Liver (tissue), 9 donors: ENCODE data around the gene CDC42SE2. TPM values are rescaled to one million over a fixed set of nuclear protein-coding genes. Genes with fewer than 3 reads are reported as not detected.

Experiments used
- DNase-seq: peaks from one replicate; pipeline ENCODE4 v3.0.0-alpha.2; 2017; ENCODE audit warnings: low spot score
- H3K27ac ChIP-seq, 2 donors: one replicate each; pipeline ENCODE4 v1.7.0; 2013; ENCODE audit warnings: inconsistent platforms in 2 of 2, low read length in 2 of 2, control low read depth in 1 of 2, low read depth in 1 of 2, mild to moderate bottlenecking in 1 of 2
- H3K27me3 ChIP-seq, 4 donors: one replicate each; pipeline versions ENCODE4 v1.6.1 to v1.7.0; 2013; ENCODE audit warnings: low read length in 3 of 4, inconsistent platforms in 1 of 4, mild to moderate bottlenecking in 1 of 4, moderate library complexity in 1 of 4; ENCODE audit not compliant: control insufficient read depth in 4 of 4, insufficient read depth in 4 of 4
- H3K36me3 ChIP-seq, 4 donors: one replicate each; pipeline versions ENCODE4 v1.6.1 to v1.7.0; 2013; ENCODE audit warnings: low read length in 3 of 4, mild to moderate bottlenecking in 3 of 4, low read depth in 1 of 4, moderate library complexity in 1 of 4; ENCODE audit not compliant: control insufficient read depth in 4 of 4, insufficient read depth in 3 of 4
- H3K4me1 ChIP-seq, 4 donors: one replicate each; pipeline versions ENCODE4 v1.6.1 to v1.7.0; 2013; ENCODE audit warnings: low read length in 3 of 4, mild to moderate bottlenecking in 3 of 4, moderate library complexity in 1 of 4; ENCODE audit not compliant: control insufficient read depth in 4 of 4, insufficient read depth in 4 of 4
- H3K4me3 ChIP-seq, 3 donors: one replicate each; pipeline versions ENCODE4 v1.6.1 to v1.7.0; 2013; ENCODE audit warnings: low read length in 3 of 3, control low read depth in 1 of 3, low read depth in 1 of 3, mild to moderate bottlenecking in 1 of 3
- H3K9ac ChIP-seq, 2 donors: one replicate each; pipeline ENCODE4 v1.7.0; 2013; ENCODE audit warnings: low read length in 2 of 2, mild to moderate bottlenecking in 2 of 2, moderate library complexity in 2 of 2, control low read depth in 1 of 2, low read depth in 1 of 2
- H3K9me3 ChIP-seq, 4 donors: one replicate each; pipeline versions ENCODE4 v1.6.1 to v1.7.0; 2013; ENCODE audit warnings: low read length in 3 of 4; ENCODE audit not compliant: control insufficient read depth in 4 of 4
- EGR1 ChIP-seq, 2 donors: IDR thresholded peaks; 2 replicates each; pipeline ENCODE4 v1.6.1; 2016 to 2018; ENCODE audit warnings: antibody characterized with exemption in 2 of 2, low read depth in 2 of 2
- FOXA1 ChIP-seq: IDR thresholded peaks from 2 replicates; pipeline ENCODE4 v1.6.1; 2016; ENCODE audit warnings: antibody characterized with exemption
- FOXA2 ChIP-seq: IDR thresholded peaks from 2 replicates; pipeline ENCODE4 v1.6.1; 2016; ENCODE audit warnings: antibody characterized with exemption
- GABPA ChIP-seq, 2 donors: IDR thresholded peaks in 1 of 2; conservative IDR thresholded peaks in 1 of 2; 2 replicates each; pipeline ENCODE4 v1.6.1; 2016; ENCODE audit warnings: antibody characterized with exemption in 2 of 2, mild to moderate bottlenecking in 1 of 2, moderate library complexity in 1 of 2
- HNF4A ChIP-seq, 2 donors: conservative IDR thresholded peaks; 2 replicates each; pipeline ENCODE4 v1.6.1; 2016; ENCODE audit warnings: antibody characterized with exemption in 2 of 2, mild to moderate bottlenecking in 2 of 2
- JUND ChIP-seq, 2 donors: IDR thresholded peaks; 2 replicates each; pipeline ENCODE4 v1.6.1; 2016; ENCODE audit warnings: antibody characterized with exemption in 2 of 2
- NR2F2 ChIP-seq: IDR thresholded peaks from 2 replicates; pipeline ENCODE4 v1.6.1; 2016; ENCODE audit warnings: antibody characterized with exemption
- RAD21 ChIP-seq, 2 donors: IDR thresholded peaks; 2 replicates each; pipeline ENCODE4 v1.6.1; 2016; ENCODE audit warnings: antibody characterized with exemption in 2 of 2, mild to moderate bottlenecking in 2 of 2
- RXRA ChIP-seq, 2 donors: IDR thresholded peaks; 2 replicates each; pipeline ENCODE4 v1.6.1; 2017 to 2018; ENCODE audit warnings: antibody characterized with exemption in 2 of 2, mild to moderate bottlenecking in 1 of 2
- SP1 ChIP-seq: IDR thresholded peaks from 2 replicates; pipeline ENCODE4 v1.6.1; 2018; ENCODE audit warnings: antibody characterized with exemption, mild to moderate bottlenecking
- YY1 ChIP-seq: IDR thresholded peaks from 2 replicates; pipeline ENCODE4 v1.6.1; 2016; ENCODE audit warnings: antibody characterized with exemption, mild to moderate bottlenecking
- WGBS: extraction: QIAGEN DNeasy Blood & Tissue Kit; methylation state at CpG from one replicate; pipeline ENCODE4 v1.1.7; 2013; 5-methylcytosine and 5-hydroxymethylcytosine counted together
- polyA plus RNA-seq, 2 donors: library from polyadenylated mRNA; stranded (reverse) in 1 of 2; unstranded in 1 of 2; fragments of 200-250 nt in 1 of 2; fragments of >200 nt in 1 of 2; fragmentation: Nextera tagmentation in 1 of 2; extraction: Ambion mirVana in 1 of 2; gene quantifications; one replicate each; pipeline versions ENCODE4 v1.2.1 to v1.2.3, GENCODE V29; 2013 to 2015
- total RNA-seq, 2 donors: library from RNA; depleted of rRNA; stranded (reverse); fragments of >200 nt; gene quantifications; one replicate each; pipeline ENCODE4 v1.2.3, GENCODE V29; 2014
- TF ChIP-seq, protein P1 (sequence below): IDR thresholded peaks from 2 replicates; pipeline ENCODE4 v1.6.1; 2016; ENCODE audit warnings: antibody characterized with exemption
- TF ChIP-seq, protein P2 (sequence below): IDR thresholded peaks from 2 replicates; pipeline ENCODE4 v1.6.1; 2016; ENCODE audit warnings: antibody characterized with exemption, mild to moderate bottlenecking
- TF ChIP-seq, protein P3 (sequence below): IDR thresholded peaks from 2 replicates; pipeline ENCODE4 v1.6.1; 2016; ENCODE audit warnings: antibody characterized with exemption
- TF ChIP-seq, protein P4 (sequence below): IDR thresholded peaks from 2 replicates; pipeline ENCODE4 v1.6.1; 2016; ENCODE audit warnings: antibody characterized with exemption
- TF ChIP-seq, protein P5 (sequence below): fragments of 150-350 bp; IDR thresholded peaks from 2 replicates; pipeline ENCODE4 v1.5.1; 2017; ENCODE audit warnings: improper control_type of control experiment, low read depth, low read length; ENCODE audit not compliant: missing input control
- donor health status: healthy.
- donor health status: healthy.
- donor health status: healthy.
- donor health status: healthy.
- donor health status: healthy.

CDC42SE2 gene
- total and polyA plus RNA-seq, 4 donors: 7.8 to 31.7 (median 17.0) TPM

DNA sequence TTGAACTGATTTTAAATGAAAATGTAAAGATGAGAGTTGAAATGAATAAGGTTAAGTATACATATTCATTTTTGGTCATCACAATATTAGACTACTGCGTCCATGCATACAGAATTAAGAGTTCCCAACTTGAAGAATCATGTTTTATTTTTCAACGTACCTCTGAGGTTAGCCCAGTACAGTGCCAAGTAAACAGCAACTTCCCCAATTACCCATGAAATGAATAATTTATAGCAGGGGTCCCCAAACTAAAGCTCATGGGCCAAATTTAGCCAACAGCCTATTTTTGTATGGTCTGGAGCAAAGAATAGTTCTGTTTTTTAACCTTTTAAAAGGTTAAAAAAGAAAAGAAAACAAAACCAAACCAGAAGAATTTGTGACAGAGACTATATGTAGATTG is 167.9 kb downstream of the CDC42SE2 start:
- peaks cover 10 to 31% (median 20%) of the 10 kb centered on the region in 4 donors for H3K36me3 ChIP-seq
- H3K4me1 ChIP-seq: peaks cover 0 to 1% (median 0%) of the 10 kb centered on the region in 4 donors
- no peak overlapping the region for H3K4me3 ChIP-seq
- H3K27me3 ChIP-seq: no peaks in the 10 kb centered on the region
- H3K9ac ChIP-seq: no peak overlapping the region
- TF ChIP-seq RXRA (IDR thresholded peaks at IDR 0.05) (no peak), EGR1 (IDR thresholded peaks at IDR 0.05; ENCODE audit: low read depth in 2 of 2) (no peak)
- no peaks in the 10 kb centered on the region for H3K9me3 ChIP-seq
- H3K27ac ChIP-seq: no peak overlapping the region
- 93% methylated on average over 2 of the region's 2 CpGs for WGBS
- DNase-seq: no peak

DNA sequence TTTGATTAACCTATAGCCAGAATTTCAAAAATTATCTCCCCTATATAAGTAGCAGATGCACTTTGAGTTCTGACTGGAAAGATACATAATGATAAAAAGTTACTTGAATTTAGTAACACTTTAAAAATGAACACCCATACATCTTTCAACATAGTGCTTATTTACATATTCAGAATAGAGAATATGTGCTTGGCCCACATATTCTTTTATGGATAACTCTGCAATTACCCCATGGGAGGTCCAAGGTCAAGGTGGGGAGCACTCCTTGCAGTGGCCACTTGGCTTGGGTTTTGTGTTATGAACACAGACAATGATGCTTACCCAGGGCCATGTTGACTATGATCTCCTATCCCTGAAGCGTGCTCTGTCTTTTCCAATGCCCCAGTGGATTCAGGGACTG is 169.3 kb downstream of the CDC42SE2 start:
- Histone ChIP-seq H3K9ac (no peak overlapping the region), H3K4me3 (no peak overlapping the region), H3K36me3 (peaks cover 11 to 33% (median 22%) of the 10 kb centered on the region in 4 donors), H3K27ac (no peak overlapping the region), H3K4me1 (peaks cover 0 to 1% (median 0%) of the 10 kb centered on the region in 4 donors), H3K9me3 (no peaks in the 10 kb centered on the region), H3K27me3 (no peaks in the 10 kb centered on the region)
- DNase-seq: no peak
- no peak for TF ChIP-seq HNF4A (conservative IDR thresholded peaks at IDR 0.05)
- no peak for TF ChIP-seq EGR1 (IDR thresholded peaks at IDR 0.05; ENCODE audit: low read depth in 2 of 2)
- no peak for TF ChIP-seq RXRA (IDR thresholded peaks at IDR 0.05)
- TF ChIP-seq, protein P1, sequence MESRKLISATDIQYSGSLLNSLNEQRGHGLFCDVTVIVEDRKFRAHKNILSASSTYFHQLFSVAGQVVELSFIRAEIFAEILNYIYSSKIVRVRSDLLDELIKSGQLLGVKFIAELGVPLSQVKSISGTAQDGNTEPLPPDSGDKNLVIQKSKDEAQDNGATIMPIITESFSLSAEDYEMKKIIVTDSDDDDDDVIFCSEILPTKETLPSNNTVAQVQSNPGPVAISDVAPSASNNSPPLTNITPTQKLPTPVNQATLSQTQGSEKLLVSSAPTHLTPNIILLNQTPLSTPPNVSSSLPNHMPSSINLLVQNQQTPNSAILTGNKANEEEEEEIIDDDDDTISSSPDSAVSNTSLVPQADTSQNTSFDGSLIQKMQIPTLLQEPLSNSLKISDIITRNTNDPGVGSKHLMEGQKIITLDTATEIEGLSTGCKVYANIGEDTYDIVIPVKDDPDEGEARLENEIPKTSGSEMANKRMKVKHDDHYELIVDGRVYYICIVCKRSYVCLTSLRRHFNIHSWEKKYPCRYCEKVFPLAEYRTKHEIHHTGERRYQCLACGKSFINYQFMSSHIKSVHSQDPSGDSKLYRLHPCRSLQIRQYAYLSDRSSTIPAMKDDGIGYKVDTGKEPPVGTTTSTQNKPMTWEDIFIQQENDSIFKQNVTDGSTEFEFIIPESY: no peak
- TF ChIP-seq NR2F2: no peak
- no peak for TF ChIP-seq JUND (IDR thresholded peaks at IDR 0.05)
- TF ChIP-seq GABPA (IDR thresholded peaks at IDR 0.05 in 1 of 2, conservative IDR thresholded peaks at IDR 0.05 in 1 of 2): no peak
- TF ChIP-seq FOXA2: no peak
- TF ChIP-seq, protein P2, sequence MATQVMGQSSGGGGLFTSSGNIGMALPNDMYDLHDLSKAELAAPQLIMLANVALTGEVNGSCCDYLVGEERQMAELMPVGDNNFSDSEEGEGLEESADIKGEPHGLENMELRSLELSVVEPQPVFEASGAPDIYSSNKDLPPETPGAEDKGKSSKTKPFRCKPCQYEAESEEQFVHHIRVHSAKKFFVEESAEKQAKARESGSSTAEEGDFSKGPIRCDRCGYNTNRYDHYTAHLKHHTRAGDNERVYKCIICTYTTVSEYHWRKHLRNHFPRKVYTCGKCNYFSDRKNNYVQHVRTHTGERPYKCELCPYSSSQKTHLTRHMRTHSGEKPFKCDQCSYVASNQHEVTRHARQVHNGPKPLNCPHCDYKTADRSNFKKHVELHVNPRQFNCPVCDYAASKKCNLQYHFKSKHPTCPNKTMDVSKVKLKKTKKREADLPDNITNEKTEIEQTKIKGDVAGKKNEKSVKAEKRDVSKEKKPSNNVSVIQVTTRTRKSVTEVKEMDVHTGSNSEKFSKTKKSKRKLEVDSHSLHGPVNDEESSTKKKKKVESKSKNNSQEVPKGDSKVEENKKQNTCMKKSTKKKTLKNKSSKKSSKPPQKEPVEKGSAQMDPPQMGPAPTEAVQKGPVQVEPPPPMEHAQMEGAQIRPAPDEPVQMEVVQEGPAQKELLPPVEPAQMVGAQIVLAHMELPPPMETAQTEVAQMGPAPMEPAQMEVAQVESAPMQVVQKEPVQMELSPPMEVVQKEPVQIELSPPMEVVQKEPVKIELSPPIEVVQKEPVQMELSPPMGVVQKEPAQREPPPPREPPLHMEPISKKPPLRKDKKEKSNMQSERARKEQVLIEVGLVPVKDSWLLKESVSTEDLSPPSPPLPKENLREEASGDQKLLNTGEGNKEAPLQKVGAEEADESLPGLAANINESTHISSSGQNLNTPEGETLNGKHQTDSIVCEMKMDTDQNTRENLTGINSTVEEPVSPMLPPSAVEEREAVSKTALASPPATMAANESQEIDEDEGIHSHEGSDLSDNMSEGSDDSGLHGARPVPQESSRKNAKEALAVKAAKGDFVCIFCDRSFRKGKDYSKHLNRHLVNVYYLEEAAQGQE: no peak
- TF ChIP-seq FOXA1: no peak
- no peak for TF ChIP-seq YY1
- TF ChIP-seq RAD21 (IDR thresholded peaks at IDR 0.05): no peak
- TF ChIP-seq, protein P3, sequence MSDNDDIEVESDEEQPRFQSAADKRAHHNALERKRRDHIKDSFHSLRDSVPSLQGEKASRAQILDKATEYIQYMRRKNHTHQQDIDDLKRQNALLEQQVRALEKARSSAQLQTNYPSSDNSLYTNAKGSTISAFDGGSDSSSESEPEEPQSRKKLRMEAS: no peak
- TF ChIP-seq SP1: no peak
- TF ChIP-seq, protein P4, sequence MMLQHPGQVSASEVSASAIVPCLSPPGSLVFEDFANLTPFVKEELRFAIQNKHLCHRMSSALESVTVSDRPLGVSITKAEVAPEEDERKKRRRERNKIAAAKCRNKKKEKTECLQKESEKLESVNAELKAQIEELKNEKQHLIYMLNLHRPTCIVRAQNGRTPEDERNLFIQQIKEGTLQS: no peak
- TF ChIP-seq, protein P5, sequence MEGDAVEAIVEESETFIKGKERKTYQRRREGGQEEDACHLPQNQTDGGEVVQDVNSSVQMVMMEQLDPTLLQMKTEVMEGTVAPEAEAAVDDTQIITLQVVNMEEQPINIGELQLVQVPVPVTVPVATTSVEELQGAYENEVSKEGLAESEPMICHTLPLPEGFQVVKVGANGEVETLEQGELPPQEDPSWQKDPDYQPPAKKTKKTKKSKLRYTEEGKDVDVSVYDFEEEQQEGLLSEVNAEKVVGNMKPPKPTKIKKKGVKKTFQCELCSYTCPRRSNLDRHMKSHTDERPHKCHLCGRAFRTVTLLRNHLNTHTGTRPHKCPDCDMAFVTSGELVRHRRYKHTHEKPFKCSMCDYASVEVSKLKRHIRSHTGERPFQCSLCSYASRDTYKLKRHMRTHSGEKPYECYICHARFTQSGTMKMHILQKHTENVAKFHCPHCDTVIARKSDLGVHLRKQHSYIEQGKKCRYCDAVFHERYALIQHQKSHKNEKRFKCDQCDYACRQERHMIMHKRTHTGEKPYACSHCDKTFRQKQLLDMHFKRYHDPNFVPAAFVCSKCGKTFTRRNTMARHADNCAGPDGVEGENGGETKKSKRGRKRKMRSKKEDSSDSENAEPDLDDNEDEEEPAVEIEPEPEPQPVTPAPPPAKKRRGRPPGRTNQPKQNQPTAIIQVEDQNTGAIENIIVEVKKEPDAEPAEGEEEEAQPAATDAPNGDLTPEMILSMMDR: no peak
- 100% methylated on average over 1 of the region's 1 CpG for WGBS
